ENCODE results near the gene TRPM3.
"Not testable (repeated sequence)": the region's sequence is repeated elsewhere in the genome, so short reads cannot be mapped to it uniquely, and the experiment has no call there.

Gene TRPM3

DNA sequence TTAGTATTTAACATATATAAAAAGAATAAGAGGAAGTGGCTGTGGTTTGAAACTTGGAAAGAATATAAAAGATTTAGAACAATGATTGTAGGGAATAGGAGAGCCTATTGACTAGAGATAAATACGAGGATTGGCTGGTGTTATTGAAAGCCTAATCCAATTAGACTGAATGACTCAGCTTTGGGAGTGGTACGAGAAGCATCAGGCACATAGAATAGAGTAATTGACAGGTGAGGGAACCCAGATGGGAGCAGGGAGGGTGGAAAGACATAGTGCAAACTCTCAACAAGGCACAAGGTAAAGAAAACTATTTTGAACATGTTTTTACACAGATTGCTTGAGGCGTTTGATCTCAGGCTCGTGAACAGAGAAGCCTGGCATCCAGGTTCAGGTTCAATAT, 368.1 kb downstream of the TRPM3 start:
- TF ChIP-seq, protein P1, sequence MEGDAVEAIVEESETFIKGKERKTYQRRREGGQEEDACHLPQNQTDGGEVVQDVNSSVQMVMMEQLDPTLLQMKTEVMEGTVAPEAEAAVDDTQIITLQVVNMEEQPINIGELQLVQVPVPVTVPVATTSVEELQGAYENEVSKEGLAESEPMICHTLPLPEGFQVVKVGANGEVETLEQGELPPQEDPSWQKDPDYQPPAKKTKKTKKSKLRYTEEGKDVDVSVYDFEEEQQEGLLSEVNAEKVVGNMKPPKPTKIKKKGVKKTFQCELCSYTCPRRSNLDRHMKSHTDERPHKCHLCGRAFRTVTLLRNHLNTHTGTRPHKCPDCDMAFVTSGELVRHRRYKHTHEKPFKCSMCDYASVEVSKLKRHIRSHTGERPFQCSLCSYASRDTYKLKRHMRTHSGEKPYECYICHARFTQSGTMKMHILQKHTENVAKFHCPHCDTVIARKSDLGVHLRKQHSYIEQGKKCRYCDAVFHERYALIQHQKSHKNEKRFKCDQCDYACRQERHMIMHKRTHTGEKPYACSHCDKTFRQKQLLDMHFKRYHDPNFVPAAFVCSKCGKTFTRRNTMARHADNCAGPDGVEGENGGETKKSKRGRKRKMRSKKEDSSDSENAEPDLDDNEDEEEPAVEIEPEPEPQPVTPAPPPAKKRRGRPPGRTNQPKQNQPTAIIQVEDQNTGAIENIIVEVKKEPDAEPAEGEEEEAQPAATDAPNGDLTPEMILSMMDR (IDR thresholded peaks at IDR 0.05; ENCODE audit: extremely low read depth, insufficient read depth, missing control alignments): no peak
- no peak for DNase-seq (ENCODE audit: low spot score)
- in situ Hi-C loops (cut with MboI; ENCODE audit: low pct_unique_long_range_greater_than_20kb, low sequenced_read_pairs, unreplicated experiment): no loop called here

DNA sequence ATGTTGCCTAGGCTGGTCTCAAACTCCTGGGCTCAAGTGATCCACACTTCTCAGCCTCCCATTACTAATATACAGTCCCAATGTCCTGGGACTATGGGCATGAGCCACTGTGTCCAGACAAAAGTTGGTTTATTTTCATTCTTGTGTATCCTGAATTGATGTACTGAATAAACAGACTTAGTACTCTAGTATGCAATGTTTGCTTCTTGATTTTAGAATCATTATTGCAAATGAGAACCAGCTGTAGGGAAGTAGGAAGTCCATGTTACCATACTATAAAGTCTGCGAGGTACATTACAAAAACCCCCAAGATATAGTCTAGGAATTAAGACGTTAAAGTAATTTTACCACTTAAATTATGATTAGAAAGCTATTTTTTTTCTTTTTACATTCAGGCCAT, 372.4 kb downstream of the TRPM3 start:
- in situ Hi-C loops (cut with MboI; ENCODE audit: low pct_unique_long_range_greater_than_20kb, low sequenced_read_pairs, unreplicated experiment): no loop called here
- TF ChIP-seq, protein P1 (IDR thresholded peaks at IDR 0.05; ENCODE audit: extremely low read depth, insufficient read depth, missing control alignments): no peak
- no peak for DNase-seq (ENCODE audit: low spot score)

DNA sequence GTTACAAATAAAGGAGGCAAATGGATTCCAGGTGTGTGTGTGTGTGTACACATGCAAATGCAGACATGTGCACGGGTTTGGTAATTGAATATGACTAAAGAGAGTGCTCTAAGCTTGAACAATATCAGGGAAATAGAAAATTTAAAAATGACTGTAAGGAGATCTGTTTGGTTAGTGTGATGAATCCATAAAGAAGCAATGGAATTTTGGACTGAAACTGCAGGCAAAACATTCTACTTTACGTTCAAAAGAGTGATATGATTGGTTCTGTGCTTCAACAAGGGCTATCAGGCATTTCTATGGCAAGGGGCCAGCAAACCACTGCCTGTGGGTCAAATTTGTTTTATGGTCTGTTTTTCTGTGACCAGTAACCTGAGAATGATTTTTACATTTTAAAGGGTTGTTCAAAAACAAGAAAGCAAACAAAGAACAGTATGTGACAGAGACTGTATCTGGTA, 374.1 kb downstream of the TRPM3 start:
- TF ChIP-seq, protein P1 (IDR thresholded peaks at IDR 0.05; ENCODE audit: extremely low read depth, insufficient read depth, missing control alignments): no peak
- in situ Hi-C loops (cut with MboI; ENCODE audit: low pct_unique_long_range_greater_than_20kb, low sequenced_read_pairs, unreplicated experiment): no loop called here
- DNase-seq (ENCODE audit: low spot score): no peak

DNA sequence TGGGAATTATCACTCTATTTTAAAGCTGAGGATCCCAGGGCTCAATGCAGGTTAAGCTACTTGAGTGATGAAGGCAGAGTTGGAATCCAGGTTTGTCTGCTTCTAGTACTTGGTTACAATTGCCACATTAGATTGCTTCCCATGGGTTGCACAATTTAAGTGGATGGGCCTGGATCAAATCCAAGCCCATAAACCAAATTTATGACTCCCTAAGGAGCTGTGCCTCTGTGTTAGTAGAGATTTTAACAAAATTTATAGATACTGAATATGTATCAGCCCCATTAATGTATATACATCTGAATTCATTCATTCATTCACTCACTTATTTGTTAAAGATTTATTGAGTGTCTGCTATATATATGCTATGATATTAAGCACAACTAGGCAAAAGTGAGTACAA, 374.7 kb downstream of the TRPM3 start:
- DNase-seq (ENCODE audit: low spot score): no peak
- in situ Hi-C loops (cut with MboI; ENCODE audit: low pct_unique_long_range_greater_than_20kb, low sequenced_read_pairs, unreplicated experiment): no loop called here
- TF ChIP-seq, protein P1 (IDR thresholded peaks at IDR 0.05; ENCODE audit: extremely low read depth, insufficient read depth, missing control alignments): no peak

DNA sequence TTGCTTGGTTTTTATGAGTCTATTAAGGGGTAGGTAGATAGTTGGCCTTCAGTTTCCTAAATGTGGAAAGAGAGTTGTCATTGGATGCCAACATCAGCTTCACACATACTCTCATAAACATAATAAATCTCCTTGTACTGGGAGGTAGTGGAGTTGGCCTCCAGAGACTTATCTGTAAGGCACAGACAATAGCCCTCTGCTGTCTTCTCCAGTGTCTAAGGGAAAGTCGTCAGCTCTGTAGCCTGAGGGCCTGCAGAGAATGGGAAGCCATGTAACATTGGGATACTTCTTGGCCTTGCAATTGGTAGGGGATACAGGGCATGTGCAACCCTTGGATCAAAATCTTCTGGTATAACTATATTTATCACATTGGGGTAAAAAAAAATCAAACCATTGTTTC, 375.1 kb downstream of the TRPM3 start:
- TF ChIP-seq, protein P1 (IDR thresholded peaks at IDR 0.05; ENCODE audit: extremely low read depth, insufficient read depth, missing control alignments): no peak
- in situ Hi-C loops (cut with MboI; ENCODE audit: low pct_unique_long_range_greater_than_20kb, low sequenced_read_pairs, unreplicated experiment): no loop called here
- DNase-seq (ENCODE audit: low spot score): no peak

DNA sequence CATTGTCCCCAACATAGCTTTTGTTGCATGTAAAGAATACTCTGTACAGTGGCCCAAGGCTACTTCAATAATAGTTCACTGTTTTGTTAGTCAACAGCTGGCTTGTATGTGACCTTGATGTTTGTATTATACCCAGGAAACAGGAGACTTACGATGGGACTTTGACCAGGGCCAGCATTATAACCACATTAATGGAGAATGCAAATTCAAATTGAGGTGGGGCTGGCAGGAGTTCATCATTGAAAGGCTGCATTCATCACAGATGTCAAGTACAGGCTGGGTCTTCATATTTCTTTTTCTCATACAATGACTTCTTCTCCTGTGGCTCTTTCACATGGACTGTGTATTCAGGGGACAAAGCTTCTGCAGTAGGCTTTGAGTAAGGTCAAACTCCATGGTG, 396.6 kb downstream of the TRPM3 start:
- in situ Hi-C loops (cut with MboI; ENCODE audit: low pct_unique_long_range_greater_than_20kb, low sequenced_read_pairs, unreplicated experiment); DNase-seq (ENCODE audit: low spot score): not testable (repeated sequence)

DNA sequence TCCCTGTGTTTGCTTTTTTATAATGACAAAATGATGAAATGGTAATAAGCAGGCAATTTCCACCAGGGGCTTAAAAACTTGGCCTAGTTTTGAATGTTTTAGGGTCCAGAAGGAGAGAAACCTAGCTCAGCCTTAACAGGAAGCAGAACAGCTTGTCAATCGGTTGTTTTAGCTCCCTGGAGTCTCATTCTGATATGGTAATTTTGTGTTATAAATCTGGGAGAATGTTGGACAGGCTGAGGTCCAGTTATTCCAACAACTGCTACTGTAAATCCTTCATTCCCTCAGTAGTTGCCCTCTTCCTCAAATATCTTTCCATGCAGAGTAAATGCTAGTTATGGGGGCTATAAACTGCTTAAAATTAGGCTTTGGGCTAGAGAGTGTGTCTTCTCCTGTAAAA, 397.4 kb downstream of the TRPM3 start:
- in situ Hi-C loops (cut with MboI; ENCODE audit: low pct_unique_long_range_greater_than_20kb, low sequenced_read_pairs, unreplicated experiment); DNase-seq (ENCODE audit: low spot score): not testable (repeated sequence)

DNA sequence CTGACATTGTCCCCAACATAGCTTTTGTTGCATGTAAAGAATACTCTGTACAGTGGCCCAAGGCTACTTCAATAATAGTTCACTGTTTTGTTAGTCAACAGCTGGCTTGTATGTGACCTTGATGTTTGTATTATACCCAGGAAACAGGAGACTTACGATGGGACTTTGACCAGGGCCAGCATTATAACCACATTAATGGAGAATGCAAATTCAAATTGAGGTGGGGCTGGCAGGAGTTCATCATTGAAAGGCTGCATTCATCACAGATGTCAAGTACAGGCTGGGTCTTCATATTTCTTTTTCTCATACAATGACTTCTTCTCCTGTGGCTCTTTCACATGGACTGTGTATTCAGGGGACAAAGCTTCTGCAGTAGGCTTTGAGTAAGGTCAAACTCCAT, 414.6 kb downstream of the TRPM3 start:
- in situ Hi-C loops (cut with MboI; ENCODE audit: low pct_unique_long_range_greater_than_20kb, low sequenced_read_pairs, unreplicated experiment); DNase-seq (ENCODE audit: low spot score): not testable (repeated sequence)
